Mesendoderm (in vitro differentiated cells): Measurements from ENCODE around the gene LYZL2. TPM values are rescaled to one million over a fixed set of nuclear protein-coding genes. Genes with fewer than 3 reads are reported as not detected.
A peak's percentile ranks its signal among the peaks of the same experiment; 100 is the strongest.
"Not testable (repeated sequence)": the region's sequence is repeated elsewhere in the genome, so short reads cannot be mapped to it uniquely, and the experiment has no call there.

Source experiments
- DNase-seq: peaks from one replicate; pipeline ENCODE4 v3.0.0; 2013
- H2AK5ac ChIP-seq: 2 replicates; pipeline ENCODE4 v1.6.1; 2013; ENCODE audit warnings: low read length, inconsistent platforms
- H2BK120ac ChIP-seq: 2 replicates; pipeline ENCODE4 v1.6.1; 2013; ENCODE audit warnings: low read depth, mild to moderate bottlenecking, low read length, moderate library complexity, mixed read lengths
- H2BK15ac ChIP-seq: replicated peaks from 2 replicates; pipeline ENCODE4 v1.6.1; 2013; ENCODE audit warnings: low read depth, mild to moderate bottlenecking, moderate library complexity
- H2BK5ac ChIP-seq: 2 replicates; pipeline ENCODE4 v1.6.1; 2013; ENCODE audit warnings: low read length, inconsistent platforms
- H3K18ac ChIP-seq: 2 replicates; pipeline ENCODE4 v1.6.1; 2013; ENCODE audit warnings: mild to moderate bottlenecking, low read length, mixed read lengths
- H3K23ac ChIP-seq: one replicate; pipeline ENCODE4 v1.6.1; 2013; ENCODE audit warnings: low read length
- H3K27ac ChIP-seq: 2 replicates; pipeline ENCODE4 v1.5.1; 2013; ENCODE audit warnings: low read depth, mild to moderate bottlenecking, inconsistent platforms, low read length, moderate library complexity
- H3K27me3 ChIP-seq: 2 replicates; pipeline ENCODE4 v1.6.1; 2013; ENCODE audit warnings: low read length, control low read depth, mild to moderate bottlenecking, inconsistent platforms; ENCODE audit not compliant: insufficient read depth, poor library complexity
- H3K36me3 ChIP-seq: 2 replicates; pipeline ENCODE4 v1.6.1; 2013; ENCODE audit warnings: low read length, inconsistent platforms; ENCODE audit not compliant: control insufficient read depth, insufficient read depth
- H3K4ac ChIP-seq: one replicate; pipeline ENCODE4 v1.6.1; 2013; ENCODE audit warnings: low read depth, mild to moderate bottlenecking, low read length, moderate library complexity
- H3K4me1 ChIP-seq: 2 replicates; pipeline ENCODE4 v1.6.1; 2013; ENCODE audit warnings: low read depth, low read length, inconsistent platforms; ENCODE audit not compliant: control insufficient read depth
- H3K4me2 ChIP-seq: 2 replicates; pipeline ENCODE4 v1.6.1; 2013; ENCODE audit warnings: low read length
- H3K4me3 ChIP-seq: 2 replicates; pipeline ENCODE4 v1.5.1; 2013; ENCODE audit warnings: mild to moderate bottlenecking, low read length
- H3K56ac ChIP-seq: one replicate; pipeline ENCODE4 v1.6.1; 2013; ENCODE audit warnings: low read length
- H3K79me1 ChIP-seq: 2 replicates; pipeline ENCODE4 v1.6.1; 2013; ENCODE audit warnings: low read length, inconsistent platforms
- H3K79me2 ChIP-seq: 2 replicates; pipeline ENCODE4 v1.6.1; 2013; ENCODE audit warnings: mild to moderate bottlenecking, low read length; ENCODE audit not compliant: control insufficient read depth, insufficient read depth
- H3K9ac ChIP-seq: 2 replicates; pipeline ENCODE4 v1.6.1; 2013; ENCODE audit warnings: low read length, inconsistent platforms
- H4K5ac ChIP-seq: one replicate; pipeline ENCODE4 v1.6.1; 2013; ENCODE audit warnings: low read length
- H4K8ac ChIP-seq: one replicate; pipeline ENCODE4 v1.6.1; 2013; ENCODE audit warnings: low read depth, mild to moderate bottlenecking, control low read depth, low read length, moderate library complexity
- WGBS: extraction: QIAGEN DNeasy Blood & Tissue Kit; methylation state at CpG from one replicate; pipeline ENCODE4 v1.1.7; 2013; ENCODE audit warnings: low lambda C conversion rate, missing lambda C conversion rate; ENCODE audit not compliant: insufficient coverage; ENCODE audit errors: extremely low coverage; 5-methylcytosine and 5-hydroxymethylcytosine counted together
- polyA plus RNA-seq, 2 experiments: library from polyadenylated mRNA; stranded (reverse); fragments of 200-250 nt; gene quantifications; one replicate each; pipeline ENCODE4 v1.2.3, GENCODE V29; 2013

LYZL2 gene
- not detected for polyA plus RNA-seq (2013, experiment 1 of 2)
- not detected for polyA plus RNA-seq (2013, experiment 2 of 2)

DNA sequence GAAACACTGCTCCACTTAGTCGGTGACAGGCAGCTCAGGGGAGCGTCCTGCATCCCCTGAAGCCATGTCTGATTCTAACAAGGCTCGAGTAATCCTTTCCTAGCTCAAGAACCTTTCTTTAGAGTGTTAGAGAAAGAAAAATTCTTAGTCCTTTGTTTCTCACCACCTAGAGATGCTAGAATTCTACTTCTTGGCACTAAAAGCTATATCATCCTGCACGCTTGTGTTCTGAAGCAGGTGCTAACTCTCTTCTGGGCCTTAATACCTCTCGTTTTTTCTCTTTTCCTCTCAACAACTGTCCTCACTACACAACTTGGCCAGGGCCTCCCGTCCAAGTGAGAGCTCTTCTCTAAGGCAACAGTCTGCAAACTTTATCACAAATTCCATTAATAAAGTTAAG lies at the start of gene LYZL2:
TSS of gene LYZL2 (minus strand) at position 101 of the 400 bp plus-strand sequence. CDS start 2,838 bp downstream, outside the sequence.
- H3K79me2 ChIP-seq, result no peaks in the 10 kb centered on the region
- H3K9ac ChIP-seq, result no peak within 1 kb of the TSS
- H3K27me3 ChIP-seq, result no peaks in the 10 kb centered on the region
- H2BK15ac ChIP-seq, result no peak within 1 kb of the TSS
- no peak within 1 kb of the TSS for H2BK5ac ChIP-seq
- no peaks in the 10 kb centered on the region for H3K79me1 ChIP-seq
- DNase-seq, result no peak
- H4K8ac ChIP-seq, result no peak within 1 kb of the TSS
- H2AK5ac ChIP-seq, result no peak within 1 kb of the TSS
- WGBS, result no CpG with 5 or more reads among the region's 6 CpGs
- no peak within 1 kb of the TSS for H3K27ac ChIP-seq
- H3K23ac ChIP-seq, result no peak within 1 kb of the TSS
- no peak within 1 kb of the TSS for H3K4me2 ChIP-seq
- H3K4me3 ChIP-seq, result no peak within 1 kb of the TSS
- no peak within 1 kb of the TSS for H2BK120ac ChIP-seq
- H3K36me3 ChIP-seq, result no peaks in the 10 kb centered on the region
- no peak within 1 kb of the TSS for H3K18ac ChIP-seq
- no peak within 1 kb of the TSS for H3K4ac ChIP-seq
- no peak within 1 kb of the TSS for H3K56ac ChIP-seq
- H4K5ac ChIP-seq, result no peak within 1 kb of the TSS
- no peaks in the 10 kb centered on the region for H3K4me1 ChIP-seq

DNA sequence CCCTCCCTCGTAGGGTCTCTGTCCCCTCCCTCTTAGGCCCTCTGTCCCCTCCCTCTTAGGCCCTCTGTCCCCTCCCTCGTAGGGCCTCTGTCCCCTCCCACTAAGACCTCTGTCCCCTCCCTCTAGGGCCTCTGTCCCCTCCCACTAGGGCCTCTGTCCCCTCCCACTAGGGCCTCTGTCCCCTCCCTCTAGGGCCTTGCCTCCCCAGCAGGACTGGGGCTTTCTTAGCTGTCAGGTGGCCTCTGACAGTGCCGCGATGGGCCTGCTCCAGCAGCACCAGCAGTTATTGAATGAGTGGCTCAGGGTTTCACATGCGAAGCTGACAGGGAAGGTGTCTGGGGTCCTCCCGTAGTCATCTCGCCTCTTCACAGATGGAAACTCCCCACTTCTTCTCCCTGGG lies 48.1 kb upstream of the LYZL2 start:
- no CpG with 5 or more reads among the region's 7 CpGs for WGBS
- not testable (repeated sequence) for H2AK5ac ChIP-seq, H3K79me2 ChIP-seq, H3K79me1 ChIP-seq, H3K27ac ChIP-seq, H2BK5ac ChIP-seq, H3K4me1 ChIP-seq, H3K23ac ChIP-seq, H3K4me2 ChIP-seq, H4K8ac ChIP-seq, H3K4me3 ChIP-seq, H2BK15ac ChIP-seq, H3K9ac ChIP-seq, H3K36me3 ChIP-seq, H3K18ac ChIP-seq, H3K56ac ChIP-seq, H3K27me3 ChIP-seq, H4K5ac ChIP-seq, H2BK120ac ChIP-seq, H3K4ac ChIP-seq
- DNase-seq, result peak; percentile 72

DNA sequence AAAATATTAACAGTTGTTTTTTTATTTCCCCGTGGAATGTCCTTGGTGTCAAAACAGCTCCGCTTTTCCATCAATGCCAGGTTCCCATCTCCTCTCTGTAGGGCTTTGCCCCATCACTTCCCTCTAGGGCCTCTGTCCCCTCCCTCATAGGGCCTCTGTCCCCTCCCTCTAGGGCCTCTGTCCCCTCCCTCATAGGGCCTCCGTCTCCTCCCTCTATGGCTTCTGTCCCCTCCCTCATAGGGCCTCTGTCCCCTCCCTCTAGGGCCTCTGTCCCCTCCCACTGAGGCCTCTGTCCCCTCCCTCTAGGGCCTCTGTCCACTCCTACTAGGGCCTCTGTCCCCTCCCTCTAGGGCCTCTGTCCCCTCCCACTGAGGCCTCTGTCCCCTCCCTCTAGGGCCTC lies 47.6 kb upstream of the LYZL2 start:
- H3K4me3 ChIP-seq, H3K27me3 ChIP-seq, H3K18ac ChIP-seq, H3K4me1 ChIP-seq, H4K5ac ChIP-seq, H4K8ac ChIP-seq, H3K23ac ChIP-seq, H3K56ac ChIP-seq, H2BK120ac ChIP-seq, H3K4ac ChIP-seq, H2BK5ac ChIP-seq, H3K79me2 ChIP-seq, H3K4me2 ChIP-seq, H3K36me3 ChIP-seq, H2BK15ac ChIP-seq, H3K79me1 ChIP-seq, H2AK5ac ChIP-seq, H3K9ac ChIP-seq, H3K27ac ChIP-seq: not testable (repeated sequence)
- DNase-seq, result peak; percentile 36
- WGBS, result no CpG with 5 or more reads among the region's 3 CpGs

DNA sequence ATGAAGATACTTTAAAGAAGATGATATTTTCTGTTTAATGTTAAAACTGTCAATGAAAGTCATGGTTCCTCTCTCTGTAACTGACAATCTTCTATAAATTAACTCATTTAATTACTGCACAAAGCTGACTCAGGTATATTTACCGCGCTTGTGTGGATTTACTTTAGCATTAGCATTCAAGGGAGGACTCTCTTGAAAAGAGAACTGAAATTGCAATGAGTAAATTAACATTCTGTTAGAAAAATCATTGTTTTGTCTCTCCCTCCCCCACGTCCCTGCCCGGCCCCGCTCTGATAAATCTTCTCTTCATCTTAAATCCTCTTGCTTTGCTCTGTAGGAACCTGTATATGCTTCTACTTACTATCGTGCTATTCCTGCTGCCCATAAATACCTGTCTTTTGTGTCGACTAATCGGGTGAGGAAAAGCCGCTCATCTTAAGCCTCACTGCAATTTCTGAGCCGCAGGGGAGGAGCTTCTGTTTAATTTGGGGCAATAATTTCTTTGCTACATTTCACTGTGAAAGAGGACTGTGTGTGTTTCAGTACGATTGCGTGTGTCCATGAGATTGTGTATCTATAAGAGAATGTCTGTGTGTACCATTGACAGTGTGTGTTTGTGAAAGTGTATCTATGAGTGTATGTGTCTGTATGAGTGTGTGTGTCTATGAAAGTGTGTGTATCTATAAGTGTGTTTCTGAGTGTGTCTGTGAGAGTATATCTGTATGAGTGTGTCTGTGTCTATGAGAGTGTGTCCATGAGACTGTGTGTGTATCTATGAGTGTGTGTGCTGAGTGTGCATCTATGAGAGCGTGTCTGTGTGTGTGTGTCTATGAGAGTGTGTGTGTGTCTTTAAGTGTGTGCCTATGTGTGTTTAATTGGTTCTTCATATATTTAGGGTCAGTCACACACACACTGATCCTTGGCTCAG lies 46.5 kb upstream of the LYZL2 start:
- Histone ChIP-seq H4K8ac (no peak overlapping the region), H4K5ac (no peak overlapping the region), H3K23ac (no peak overlapping the region), H3K4ac (no peak overlapping the region), H3K79me2 (no peaks in the 10 kb centered on the region), H2BK15ac (no peak overlapping the region), H3K27me3 (no peaks in the 10 kb centered on the region), H3K9ac (no peak overlapping the region), H3K4me1 (no peaks in the 10 kb centered on the region), H3K4me3 (no peak overlapping the region), H3K79me1 (no peaks in the 10 kb centered on the region), H2AK5ac (no peak overlapping the region), H2BK120ac (no peak overlapping the region), H3K18ac (no peak overlapping the region), H3K4me2 (no peak overlapping the region), H3K56ac (no peak overlapping the region), H2BK5ac (no peak overlapping the region), H3K27ac (no peak overlapping the region), H3K36me3 (no peaks in the 10 kb centered on the region)
- no CpG with 5 or more reads among the region's 13 CpGs for WGBS
- DNase-seq, result no peak

DNA sequence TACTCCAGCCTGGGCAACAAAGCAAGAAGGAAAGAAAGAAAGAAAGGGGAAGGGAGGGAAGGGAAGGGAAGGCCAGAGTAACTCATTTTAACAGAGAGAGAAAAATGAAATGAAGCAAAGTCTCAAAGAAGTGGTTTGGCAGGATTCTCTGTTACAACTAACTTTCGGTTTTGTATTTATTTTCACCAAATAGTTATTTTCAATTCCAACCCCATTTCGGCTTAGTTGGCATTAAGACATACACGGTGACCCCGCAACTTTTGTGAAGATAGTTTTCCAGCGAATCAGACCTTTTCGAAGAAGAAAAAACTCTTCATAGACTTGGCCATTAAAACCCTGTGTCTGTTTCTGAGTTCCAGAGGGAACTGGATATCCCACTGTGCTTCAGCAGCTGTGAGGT lies 45.2 kb upstream of the LYZL2 start:
- H3K23ac ChIP-seq, result no peak overlapping the region

More for the DNA sequence above, 45.2 kb upstream of the LYZL2 start:
- H3K4me3 ChIP-seq, result no peak overlapping the region
- H3K27ac ChIP-seq, result no peak overlapping the region
- no CpG with 5 or more reads among the region's 6 CpGs for WGBS
- H3K18ac ChIP-seq, result no peak overlapping the region
- H3K56ac ChIP-seq, result no peak overlapping the region
- H3K79me2 ChIP-seq, result no peaks in the 10 kb centered on the region
- H2BK15ac ChIP-seq, result no peak overlapping the region
- no peaks in the 10 kb centered on the region for H3K79me1 ChIP-seq
- H2BK5ac ChIP-seq, result no peak overlapping the region
- H4K5ac ChIP-seq, result no peak overlapping the region
- H3K4ac ChIP-seq, result no peak overlapping the region
- no peaks in the 10 kb centered on the region for H3K36me3 ChIP-seq
- H3K4me1 ChIP-seq, result no peaks in the 10 kb centered on the region
- H3K27me3 ChIP-seq, result no peaks in the 10 kb centered on the region
- DNase-seq, result no peak
- H4K8ac ChIP-seq, result no peak overlapping the region
- H3K9ac ChIP-seq, result no peak overlapping the region
- H2AK5ac ChIP-seq, result no peak overlapping the region
- no peak overlapping the region for H2BK120ac ChIP-seq
- no peak overlapping the region for H3K4me2 ChIP-seq
